GM19324 (cell line): ENCODE data around the gene LITAF.
A peak's percentile ranks its signal among the peaks of the same experiment; 100 is the strongest.
"Not testable (repeated sequence)": the region's sequence is repeated elsewhere in the genome, so short reads cannot be mapped to it uniquely, and the experiment has no call there.

Experiments used
- ATAC-seq: cut with Tn5 transposase; IDR thresholded peaks from one replicate; pipeline ENCODE4 v1.9.1; 2021; ENCODE audit warnings: mild to moderate bottlenecking, moderate library complexity; ENCODE audit not compliant: unreplicated experiment, low FRiP score

The LITAF gene

DNA sequence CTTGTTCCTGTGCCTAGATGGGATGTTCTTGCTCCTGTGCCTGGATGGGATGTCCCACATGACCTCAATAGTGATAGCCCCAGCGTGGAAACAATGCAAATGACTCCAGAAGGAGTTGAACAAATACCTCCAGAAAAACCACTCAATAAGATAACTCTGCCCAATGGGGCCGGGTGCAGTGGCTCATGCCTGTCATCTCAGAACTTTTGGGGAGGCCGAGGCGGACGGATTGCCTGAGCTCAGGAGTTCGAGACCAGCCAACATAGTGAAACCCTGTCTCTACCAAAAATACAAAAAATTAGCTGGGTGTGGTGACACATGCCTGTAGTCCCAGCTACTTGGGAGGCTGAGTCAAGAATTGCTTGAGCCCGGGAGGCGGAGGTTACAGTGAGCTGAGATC lies 15.2 kb upstream of the LITAF start:
- ATAC-seq: no peak

DNA sequence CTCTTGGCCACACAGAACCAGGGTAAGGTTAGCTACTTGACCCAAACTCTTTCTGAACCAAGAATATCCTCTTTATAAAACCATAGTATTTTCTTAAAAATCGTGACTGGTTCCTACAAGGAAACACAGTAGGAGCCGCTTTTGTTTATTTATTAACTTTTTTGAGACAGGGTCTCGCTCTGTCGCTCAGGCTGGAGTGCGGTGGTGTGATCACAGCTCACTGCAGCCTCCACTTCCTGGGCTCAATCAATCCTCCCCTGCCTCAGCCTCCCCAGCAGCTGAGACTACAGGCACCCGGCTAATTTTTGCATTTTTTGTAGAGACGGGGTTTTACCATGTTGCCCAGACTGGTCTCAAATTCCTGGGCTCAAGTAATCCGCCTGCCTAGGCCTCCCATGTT lies 14.7 kb upstream of the LITAF start:
- no peak for ATAC-seq

DNA sequence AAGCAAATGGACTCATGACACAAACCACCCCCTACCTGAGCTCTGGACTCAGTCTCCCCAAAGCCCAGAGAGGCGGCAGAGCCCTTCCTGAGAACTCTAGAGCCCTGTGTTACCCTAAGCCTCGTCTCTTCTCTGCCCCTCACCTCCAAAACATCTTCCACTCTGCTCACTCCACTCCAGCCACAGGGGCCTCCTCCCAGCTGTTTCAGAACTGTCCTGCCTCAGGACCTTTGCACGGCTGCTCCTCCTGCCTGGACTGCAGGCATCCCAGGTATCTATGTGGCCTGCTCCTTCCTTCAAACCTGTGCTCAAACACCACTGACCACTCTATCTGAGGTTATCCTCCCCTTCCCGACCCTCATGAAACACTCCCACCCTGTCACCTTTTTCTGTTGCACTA lies 12.9 kb upstream of the LITAF start:
- ATAC-seq: no peak

GRCh38 chr16:11597235-11598095 lies 10.7 kb upstream of the LITAF start:
- no peak for ATAC-seq

DNA sequence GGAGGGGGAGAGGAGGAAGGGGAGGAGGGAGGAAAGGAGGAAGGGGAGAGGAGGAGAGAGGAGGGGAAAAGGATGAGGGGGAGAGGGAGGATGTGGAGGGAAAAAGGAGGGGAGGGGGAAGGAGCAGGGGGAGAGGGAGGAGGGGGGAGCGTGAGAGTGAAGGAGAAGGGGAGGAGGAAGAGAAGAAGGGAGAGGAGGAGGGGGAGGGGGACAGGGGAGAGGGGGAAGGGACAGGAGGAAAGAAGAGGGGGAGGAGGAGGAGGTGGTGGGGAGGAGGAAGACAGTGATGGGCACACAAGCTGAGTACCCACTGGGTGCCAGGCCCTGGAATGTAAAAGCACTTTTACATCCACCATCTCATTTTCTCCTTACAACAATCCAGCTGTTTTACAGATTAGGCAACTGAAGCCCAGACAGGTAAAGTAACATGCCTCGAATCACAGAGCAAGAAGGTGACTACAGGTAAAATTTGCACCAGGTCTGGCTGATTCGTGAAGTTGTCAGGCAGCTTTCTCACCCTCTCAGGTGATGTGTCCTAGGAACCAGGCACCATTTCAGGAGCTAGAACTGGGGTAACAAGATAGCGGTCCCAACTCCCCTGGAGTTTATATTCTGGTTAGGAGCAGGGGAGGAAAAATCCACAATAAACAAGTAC lies 10.0 kb upstream of the LITAF start:
- no peak for ATAC-seq

DNA sequence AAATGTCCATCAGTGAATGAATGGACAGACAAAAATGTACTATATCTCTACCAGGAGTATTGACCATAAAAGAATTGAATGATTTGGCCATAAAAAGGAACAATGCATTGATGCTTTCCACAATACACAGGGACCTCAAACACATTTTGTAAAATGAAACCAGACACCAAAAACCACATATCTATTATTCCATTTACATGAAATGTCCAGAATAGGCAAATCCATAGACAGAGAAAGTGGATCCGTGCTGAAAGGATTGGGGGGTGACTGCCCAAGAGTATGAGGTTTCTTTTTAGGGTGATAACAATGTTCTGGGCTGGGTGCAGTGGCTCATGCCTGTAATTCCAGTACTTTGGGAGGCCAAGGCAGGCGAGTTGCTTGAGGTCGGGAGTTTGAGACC lies 6.9 kb upstream of the LITAF start:
- ATAC-seq: no peak

DNA sequence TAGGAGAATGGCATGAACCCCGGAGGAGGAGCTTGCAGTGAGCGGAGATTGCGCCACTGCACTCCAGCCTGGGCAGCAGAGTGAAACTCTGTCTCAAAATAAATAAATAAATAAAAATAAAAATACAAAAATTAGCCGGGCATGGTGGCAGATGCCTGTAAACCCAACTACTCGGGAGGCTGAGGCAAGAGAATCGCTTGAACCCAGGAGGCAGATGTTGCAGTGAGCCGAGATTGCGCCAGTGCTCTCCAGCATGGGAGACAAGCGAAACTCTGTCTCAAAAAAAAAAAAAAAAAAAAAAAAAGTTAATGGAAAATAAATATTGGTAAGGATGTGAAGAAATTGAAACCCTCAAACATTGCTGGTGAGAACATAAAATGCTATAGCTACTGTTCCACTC lies 6.4 kb upstream of the LITAF start:
- not testable (repeated sequence) for ATAC-seq

- ATAC-seq: not testable (repeated sequence)
Measured at GRCh38 chr16:11591630-11592029, 4.9 kb upstream of the LITAF start.

DNA sequence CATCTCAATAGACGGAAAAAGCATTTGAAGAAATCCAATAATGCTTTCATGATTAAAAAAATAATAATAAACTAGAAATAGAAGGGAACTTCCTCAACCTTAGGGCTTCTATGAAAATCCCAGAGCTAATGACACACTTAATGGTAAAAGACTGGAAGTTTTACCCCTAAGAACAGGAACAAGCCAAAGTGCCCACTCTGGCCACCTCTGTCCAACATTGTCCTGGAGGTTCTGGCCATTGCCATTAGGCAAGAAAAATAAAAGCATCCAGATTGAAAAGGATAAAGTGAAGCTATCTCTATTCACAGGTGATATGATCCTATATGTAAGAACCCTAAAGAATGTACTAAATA lies 2.5 kb upstream of the LITAF start:
- no peak for ATAC-seq

- no peak for ATAC-seq
Measured at GRCh38 chr16:11588321-11589197, 1.8 kb upstream of the LITAF start.

DNA sequence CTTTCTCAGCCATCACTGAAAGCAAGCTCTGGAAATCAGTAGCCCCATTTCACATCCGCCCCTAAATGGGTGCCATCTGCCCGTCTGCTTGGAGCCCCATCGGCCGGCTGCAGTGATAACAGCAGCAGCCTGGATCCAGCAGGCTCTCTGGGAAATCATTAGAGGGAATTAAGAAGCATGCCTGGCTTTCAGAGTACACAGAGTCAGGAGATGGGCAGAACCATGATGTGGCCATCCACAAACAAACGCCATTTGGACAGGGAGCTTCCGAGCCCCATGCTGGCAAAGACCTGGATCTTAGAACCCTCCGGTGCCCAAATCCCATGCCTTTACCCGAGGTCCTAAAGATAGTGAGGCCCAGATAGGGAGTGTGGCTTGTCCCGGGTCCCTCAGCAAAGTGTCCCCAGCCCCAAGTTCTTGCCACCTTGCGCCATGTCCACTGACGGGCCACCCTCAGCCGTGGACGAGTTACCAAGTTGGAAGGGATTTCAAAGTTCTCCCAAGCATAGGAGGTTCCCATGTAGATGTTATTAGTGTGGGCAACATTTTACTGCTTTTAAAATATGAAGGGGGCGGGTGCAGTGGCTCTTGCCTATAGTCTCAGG lies 1.0 kb upstream of the LITAF start:
- no peak for ATAC-seq

GRCh38 chr16:11586378-11586855 lies 302 bp downstream of the LITAF start:
- ATAC-seq: peak; percentile 30

DNA sequence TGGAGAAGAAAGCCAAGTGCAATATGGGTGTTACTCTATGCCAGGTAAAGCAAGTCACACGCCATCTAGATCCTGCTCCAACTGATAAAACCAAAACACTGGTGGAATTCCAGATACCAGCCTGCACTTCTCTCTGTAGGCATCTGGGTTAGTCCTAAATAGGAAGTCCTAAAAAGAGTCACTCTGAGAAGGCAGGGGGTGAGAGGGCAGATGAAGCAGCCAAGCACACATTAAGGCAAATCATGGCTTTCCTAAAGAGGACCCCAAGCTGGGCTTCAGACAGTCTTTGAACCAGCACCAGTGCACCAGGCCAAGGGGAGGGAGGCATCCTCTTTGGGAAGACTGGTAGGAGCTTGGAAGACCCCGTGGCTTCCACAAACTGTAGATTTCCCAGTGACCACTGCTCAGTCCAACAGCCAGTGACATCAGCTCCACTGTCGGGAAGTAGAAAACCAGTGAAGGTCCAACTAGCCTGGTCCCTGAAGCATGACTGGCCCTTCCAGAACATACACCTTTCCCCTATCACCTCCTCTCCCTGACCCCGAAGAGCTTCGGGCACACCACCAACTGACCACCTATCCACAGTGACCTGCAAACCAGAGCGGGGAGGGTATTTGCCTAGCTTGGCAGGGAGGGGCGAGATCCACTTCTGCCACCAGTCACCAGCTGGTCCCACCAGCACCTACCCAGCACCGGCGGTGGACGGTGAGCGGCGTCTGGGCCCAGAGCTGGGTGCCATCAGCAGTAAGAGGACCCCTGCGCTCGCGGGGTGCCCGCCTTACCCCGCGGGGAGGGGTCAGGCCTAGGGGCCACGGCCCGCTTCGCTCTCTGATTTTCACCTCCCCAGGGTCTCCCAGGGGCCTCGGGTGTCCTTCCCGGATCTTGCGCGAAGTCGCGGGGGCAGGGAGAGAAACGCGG lies 1.0 kb downstream of the LITAF start:
- ATAC-seq: no peak

DNA sequence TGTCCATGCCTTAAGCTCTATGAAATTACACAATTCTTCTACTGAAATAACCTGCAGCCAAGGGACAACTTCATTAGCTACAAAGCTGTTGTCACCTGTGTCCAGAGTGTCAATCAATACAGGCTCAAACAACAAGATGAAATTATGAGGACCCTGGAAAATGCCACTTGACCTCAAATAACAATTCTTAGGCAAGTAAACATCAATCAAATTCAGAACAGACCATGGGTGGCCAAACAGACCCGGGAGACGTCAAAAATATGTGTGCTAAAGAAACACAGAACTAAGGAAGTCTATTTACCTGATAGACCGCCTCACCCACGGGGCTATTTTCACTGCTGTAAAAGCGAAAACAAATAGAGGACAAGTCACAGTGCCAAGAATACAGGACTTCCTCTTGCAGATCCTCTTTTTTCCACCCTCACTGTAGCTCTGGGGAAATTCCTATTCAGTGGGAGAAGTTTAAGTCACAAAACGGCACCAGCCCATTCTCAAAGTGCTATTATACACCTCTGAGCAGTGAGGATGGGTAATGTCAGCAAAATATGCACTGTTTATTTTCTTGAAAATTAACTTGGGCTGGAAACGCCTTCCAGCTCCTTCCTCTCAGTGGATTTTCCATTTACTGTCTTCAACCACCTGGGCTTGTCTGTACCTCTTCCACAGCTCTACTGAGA lies 2.7 kb downstream of the LITAF start:
- ATAC-seq: no peak

DNA sequence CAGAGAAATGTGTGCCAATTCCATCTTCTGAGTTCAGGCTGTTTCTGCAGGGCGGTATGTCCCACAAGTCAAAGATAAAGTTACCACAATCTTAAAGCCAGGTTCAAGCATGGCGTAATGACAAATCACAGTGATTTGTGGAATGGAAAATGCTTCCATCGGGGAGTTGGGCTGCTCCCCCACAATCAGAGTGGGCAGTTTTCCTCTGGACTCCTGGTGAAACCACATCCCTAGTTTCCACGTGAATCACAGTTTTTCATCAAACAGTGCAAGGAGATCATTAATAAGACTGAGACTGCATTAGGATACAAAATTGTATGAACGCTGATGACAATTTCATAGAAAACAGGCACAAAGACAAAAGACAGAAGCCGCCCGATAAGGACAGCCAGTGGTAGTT lies 3.6 kb downstream of the LITAF start:
- ATAC-seq: no peak

- ATAC-seq: no peak
Measured at GRCh38 chr16:11582157-11582814, 4.4 kb downstream of the LITAF start.

DNA sequence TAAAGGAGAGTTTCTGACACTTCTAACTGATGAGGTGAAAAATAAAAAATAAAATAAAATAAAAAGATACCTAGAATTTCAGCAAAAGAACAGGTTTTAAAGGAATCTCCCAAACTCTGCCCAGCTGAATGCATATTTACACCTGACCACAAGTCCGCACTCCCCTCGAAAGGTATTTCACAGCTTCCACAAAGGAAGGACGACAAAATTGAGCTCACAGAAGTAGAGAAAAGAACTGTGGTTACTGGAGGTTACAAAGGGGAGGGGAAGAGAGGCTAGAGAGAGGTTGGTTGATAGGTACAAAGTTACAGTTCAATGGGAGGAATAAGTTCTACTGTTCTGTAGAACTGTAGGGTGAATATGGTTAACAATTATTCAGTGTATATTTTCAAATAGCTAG lies 5.0 kb downstream of the LITAF start:
- no peak for ATAC-seq

- ATAC-seq: no peak
Measured at GRCh38 chr16:11580451-11581086, 6.2 kb downstream of the LITAF start.
